Endodermal cell (in vitro differentiated cells): Measurements from ENCODE around the gene COL27A1. TPM values are rescaled to one million over a fixed set of nuclear protein-coding genes. Genes with fewer than 3 reads are reported as not detected.

ENCODE experiments used
- DNase-seq: peaks from one replicate; pipeline ENCODE4 v3.0.0-alpha.2; 2017
- H3K27ac ChIP-seq: 2 replicates; pipeline ENCODE4 v1.5.1; 2013; ENCODE audit warnings: mild to moderate bottlenecking, low read depth, low read length, moderate library complexity
- H3K27me3 ChIP-seq: 2 replicates; pipeline ENCODE4 v1.6.1; 2013; ENCODE audit warnings: mild to moderate bottlenecking, low read length, moderate library complexity; ENCODE audit not compliant: insufficient read depth, control insufficient read depth, poor library complexity, severe bottlenecking
- H3K36me3 ChIP-seq: 2 replicates; pipeline ENCODE4 v1.7.0; 2013; ENCODE audit warnings: mild to moderate bottlenecking, low read length, moderate library complexity; ENCODE audit not compliant: control insufficient read depth, insufficient read depth
- H3K4me1 ChIP-seq: one replicate; pipeline ENCODE4 v1.7.0; 2013; ENCODE audit warnings: low read length; ENCODE audit not compliant: control insufficient read depth, insufficient read depth
- H3K4me3 ChIP-seq: 2 replicates; pipeline ENCODE4 v1.5.1; 2013; ENCODE audit warnings: mild to moderate bottlenecking, low read length, moderate library complexity
- H3K9ac ChIP-seq: 2 replicates; pipeline ENCODE4 v1.6.1; 2013; ENCODE audit warnings: mild to moderate bottlenecking, low read length, moderate library complexity; ENCODE audit not compliant: poor library complexity, severe bottlenecking; ENCODE audit errors: extremely low read depth
- H3K9me3 ChIP-seq: 2 replicates; pipeline ENCODE4 v1.6.1; 2013; ENCODE audit warnings: mild to moderate bottlenecking, low read length, moderate library complexity; ENCODE audit not compliant: control insufficient read depth
- H3K27ac Mint-ChIP-seq: 2 replicates; pipeline ENCODE4 v1.8.0; 2020; ENCODE audit warnings: mixed read lengths
- H3K27me3 Mint-ChIP-seq: 2 replicates; pipeline ENCODE4 v1.8.0; 2021; ENCODE audit warnings: mild to moderate bottlenecking, mixed read lengths; ENCODE audit not compliant: insufficient read depth
- H3K36me3 Mint-ChIP-seq: 2 replicates; pipeline ENCODE4 v1.8.0; 2020; ENCODE audit warnings: low read depth, mixed read lengths
- H3K4me1 Mint-ChIP-seq: 2 replicates; pipeline ENCODE4 v1.8.0; 2020; ENCODE audit warnings: mixed read lengths
- H3K4me3 Mint-ChIP-seq: 2 replicates; pipeline ENCODE4 v1.8.0; 2020; ENCODE audit warnings: mild to moderate bottlenecking, moderate library complexity, mixed read lengths
- H3K9me3 Mint-ChIP-seq: 2 replicates; pipeline ENCODE4 v1.8.0; 2020; ENCODE audit warnings: mild to moderate bottlenecking, mixed read lengths
- whole genome bisulfite sequencing, 2 experiments: methylation state at CpG; one replicate each; pipeline versions ENCODE4 v1.1.5 to v1.1.7; 2013; ENCODE audit warnings: missing lambda C conversion rate in 2 of 2, mixed read lengths in 1 of 2; ENCODE audit not compliant: insufficient coverage in 1 of 2, insufficient read length in 1 of 2; 5-methylcytosine and 5-hydroxymethylcytosine counted together
- total RNA-seq, 2 donors: library from RNA; stranded (reverse); fragmentation: NEBNext Ultra II Directional in 1 of 2; extraction: Animal tissue kit (Norgen Biotek cat#: 25700) in 1 of 2; gene quantifications; 2 replicates in 1 of 2; 3 replicates in 1 of 2; pipeline ENCODE4 v1.2.1, GENCODE V29; 2021
- TF ChIP-seq, protein P1 (sequence below): fragments of 200-600 bp; sonication (generic); conservative IDR thresholded peaks from 2 replicates; pipeline ENCODE4 v1.5.0; 2021; ENCODE audit warnings: antibody characterized with exemption, mild to moderate bottlenecking

Gene COL27A1
- total RNA-seq, 2 donors from 2014 or later = 43.8 to 69.5 TPM

DNA sequence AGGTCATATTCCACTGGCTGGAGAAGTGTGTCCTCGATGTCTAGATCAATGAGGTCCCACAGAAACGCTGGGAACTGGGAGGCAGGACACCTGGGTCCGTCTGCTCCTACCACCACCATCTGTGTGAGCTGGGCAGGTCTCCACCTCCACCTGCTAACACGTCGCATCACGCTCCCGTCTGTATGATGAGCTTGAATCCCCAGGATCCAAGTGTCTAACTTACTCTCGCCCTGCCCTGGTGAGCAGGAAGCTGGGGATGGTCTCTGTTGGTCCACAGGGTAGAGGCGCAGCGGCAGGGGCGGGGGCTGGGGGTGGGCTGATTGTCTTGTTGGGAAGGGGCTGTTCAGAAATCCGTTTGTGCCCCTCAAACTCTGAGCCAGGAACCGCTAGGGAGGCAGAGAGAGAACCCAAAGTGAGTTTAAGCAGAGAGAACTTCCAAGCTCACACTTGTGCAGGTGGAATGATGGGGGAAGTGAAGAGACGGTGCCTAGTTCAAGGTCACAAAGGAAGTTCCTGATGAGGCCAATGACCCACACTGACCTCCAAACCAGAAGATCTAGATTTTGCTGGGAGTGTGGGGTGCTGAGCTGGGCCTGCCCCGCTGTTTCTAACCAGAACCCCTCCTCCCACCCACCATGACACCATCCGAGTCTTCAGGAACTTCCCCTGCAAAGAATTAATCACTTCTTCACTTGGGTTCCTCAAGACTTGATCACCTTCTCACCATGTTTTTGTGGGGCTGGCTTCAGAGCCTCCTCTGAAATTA is 195.5 kb downstream of the COL27A1 start:
- no peaks in the 10 kb centered on the region for H3K9me3 Mint-ChIP-seq
- H3K27ac Mint-ChIP-seq = no peak overlapping the region
- H3K27me3 Mint-ChIP-seq = no peaks in the 10 kb centered on the region
- no peak overlapping the region for H3K9ac ChIP-seq
- H3K4me1 Mint-ChIP-seq = peaks cover 10% of the 10 kb centered on the region
- no peak overlapping the region for H3K4me3 ChIP-seq
- 94% methylated on average over 12 to 16 of the region's 16 CpGs for WGBS, 2 experiments
- no peaks in the 10 kb centered on the region for H3K27me3 ChIP-seq
- TF ChIP-seq, protein P1, sequence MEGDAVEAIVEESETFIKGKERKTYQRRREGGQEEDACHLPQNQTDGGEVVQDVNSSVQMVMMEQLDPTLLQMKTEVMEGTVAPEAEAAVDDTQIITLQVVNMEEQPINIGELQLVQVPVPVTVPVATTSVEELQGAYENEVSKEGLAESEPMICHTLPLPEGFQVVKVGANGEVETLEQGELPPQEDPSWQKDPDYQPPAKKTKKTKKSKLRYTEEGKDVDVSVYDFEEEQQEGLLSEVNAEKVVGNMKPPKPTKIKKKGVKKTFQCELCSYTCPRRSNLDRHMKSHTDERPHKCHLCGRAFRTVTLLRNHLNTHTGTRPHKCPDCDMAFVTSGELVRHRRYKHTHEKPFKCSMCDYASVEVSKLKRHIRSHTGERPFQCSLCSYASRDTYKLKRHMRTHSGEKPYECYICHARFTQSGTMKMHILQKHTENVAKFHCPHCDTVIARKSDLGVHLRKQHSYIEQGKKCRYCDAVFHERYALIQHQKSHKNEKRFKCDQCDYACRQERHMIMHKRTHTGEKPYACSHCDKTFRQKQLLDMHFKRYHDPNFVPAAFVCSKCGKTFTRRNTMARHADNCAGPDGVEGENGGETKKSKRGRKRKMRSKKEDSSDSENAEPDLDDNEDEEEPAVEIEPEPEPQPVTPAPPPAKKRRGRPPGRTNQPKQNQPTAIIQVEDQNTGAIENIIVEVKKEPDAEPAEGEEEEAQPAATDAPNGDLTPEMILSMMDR = no peak
- no peaks in the 10 kb centered on the region for H3K4me1 ChIP-seq
- no peak overlapping the region for H3K27ac ChIP-seq
- peaks cover 6% of the 10 kb centered on the region for H3K36me3 ChIP-seq
- H3K4me3 Mint-ChIP-seq = no peak overlapping the region
- no peaks in the 10 kb centered on the region for H3K9me3 ChIP-seq
- H3K36me3 Mint-ChIP-seq = peaks cover 21% of the 10 kb centered on the region
- DNase-seq = no peak

DNA sequence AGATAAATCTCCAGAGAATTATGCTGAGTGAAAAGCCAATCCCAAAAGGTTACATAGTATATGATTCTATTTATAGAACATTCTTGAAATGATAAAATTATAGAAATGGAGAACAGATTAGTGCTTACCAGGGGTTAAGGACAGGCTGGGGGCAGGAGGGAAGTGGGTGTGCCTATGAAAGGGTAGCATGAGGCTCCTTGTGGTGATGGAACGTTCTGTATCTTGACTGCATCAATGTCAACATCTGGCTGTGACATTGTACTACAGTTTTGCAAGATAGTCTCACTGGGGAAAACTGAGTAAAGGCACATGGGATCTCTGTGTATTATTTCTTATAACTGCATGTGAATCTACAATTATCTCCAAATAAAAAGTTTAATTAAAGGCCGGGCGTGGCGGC is 196.6 kb downstream of the COL27A1 start:
- H3K36me3 Mint-ChIP-seq = peaks cover 16% of the 10 kb centered on the region
- H3K27ac Mint-ChIP-seq = no peak overlapping the region
- Histone ChIP-seq H3K4me3 (no peak overlapping the region), H3K4me1 (no peaks in the 10 kb centered on the region), H3K9ac (no peak overlapping the region), H3K27me3 (no peaks in the 10 kb centered on the region), H3K27ac (no peak overlapping the region), H3K36me3 (peaks cover under 1% of the 10 kb centered on the region), H3K9me3 (no peaks in the 10 kb centered on the region)
- peaks cover 10% of the 10 kb centered on the region for H3K4me1 Mint-ChIP-seq
- H3K9me3 Mint-ChIP-seq = no peaks in the 10 kb centered on the region
- DNase-seq = no peak
- WGBS, 2 experiments = 93 to 94% methylated on average over 3 to 4 of the region's 4 CpGs
- no peak overlapping the region for H3K4me3 Mint-ChIP-seq
- H3K27me3 Mint-ChIP-seq = no peaks in the 10 kb centered on the region
- TF ChIP-seq, protein P1 = no peak

DNA sequence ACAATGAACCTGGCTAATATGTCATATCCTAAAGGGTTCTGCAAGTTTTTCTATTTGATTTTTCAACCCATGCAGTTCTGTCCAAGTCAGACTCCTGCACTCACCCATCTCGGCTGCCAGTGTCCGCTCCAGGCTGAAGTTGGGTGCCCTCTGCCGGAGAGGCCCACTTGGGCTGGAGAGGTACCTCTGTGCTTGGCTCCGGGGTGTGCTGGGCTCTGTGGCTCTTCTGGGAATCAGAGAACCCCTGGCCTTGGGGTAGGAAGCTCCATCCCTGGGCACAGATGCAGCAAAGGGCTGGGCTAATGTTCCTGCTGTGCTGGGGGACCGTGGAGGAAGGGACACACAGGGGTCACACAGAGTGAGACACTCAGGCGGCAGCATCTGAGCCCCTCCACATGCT is 200.5 kb downstream of the COL27A1 start:
- 95 to 98% methylated on average over 4 to 6 of the region's 6 CpGs for WGBS, 2 experiments
- H3K9ac ChIP-seq = no peak overlapping the region
- H3K9me3 ChIP-seq = no peaks in the 10 kb centered on the region
- no peaks in the 10 kb centered on the region for H3K4me1 ChIP-seq
- H3K36me3 ChIP-seq = no peaks in the 10 kb centered on the region
- TF ChIP-seq, protein P1 = no peak
- H3K27me3 ChIP-seq = no peaks in the 10 kb centered on the region
- DNase-seq = no peak
- no peaks in the 10 kb centered on the region for H3K4me1 Mint-ChIP-seq
- no peaks in the 10 kb centered on the region for H3K9me3 Mint-ChIP-seq
- H3K27ac ChIP-seq = no peak overlapping the region
- no peaks in the 10 kb centered on the region for H3K27me3 Mint-ChIP-seq
- H3K36me3 Mint-ChIP-seq = peaks cover 26% of the 10 kb centered on the region
- no peak overlapping the region for H3K4me3 ChIP-seq
- H3K4me3 Mint-ChIP-seq = no peak overlapping the region
- H3K27ac Mint-ChIP-seq = no peak overlapping the region
